Measurements from ENCODE around the gene TAPT1.
"Not testable (repeated sequence)": the region's sequence is repeated elsewhere in the genome, so short reads cannot be mapped to it uniquely, and the experiment has no call there.

The TAPT1 gene

GRCh38 chr4:16206301-16206700 lies 20.0 kb downstream of the TAPT1 start:
- no peaks in the 10 kb centered on the region for H3K27me3 ChIP-seq (ENCODE audit: insufficient read depth, low read length)
- H3K9ac ChIP-seq (ENCODE audit: low read depth, low read length) = no peak overlapping the region
- peaks cover 10% of the 10 kb centered on the region; the same call in 1 of the 2 replicates for H3K4me1 ChIP-seq (ENCODE audit: insufficient read depth, low read length)
- H3K4me3 ChIP-seq (ENCODE audit: low read length) = no peak overlapping the region
- no peaks in the 10 kb centered on the region for H3K36me3 ChIP-seq (ENCODE audit: insufficient read depth, low read depth, low read length)
- H3K27ac ChIP-seq (ENCODE audit: low read length) = no peak overlapping the region
- no peaks in the 10 kb centered on the region for H3K9me3 ChIP-seq (ENCODE audit: insufficient read depth, low read depth, low read length)

GRCh38 chr4:16205298-16206164 lies 20.7 kb downstream of the TAPT1 start:
- H3K27me3 ChIP-seq (ENCODE audit: insufficient read depth, low read length) = no peaks in the 10 kb centered on the region
- no peaks in the 10 kb centered on the region for H3K36me3 ChIP-seq (ENCODE audit: insufficient read depth, low read depth, low read length)
- no peak overlapping the region for H3K9ac ChIP-seq (ENCODE audit: low read depth, low read length)
- H3K4me1 ChIP-seq (ENCODE audit: insufficient read depth, low read length) = peaks cover 10% of the 10 kb centered on the region; the same call in 1 of the 2 replicates
- H3K27ac ChIP-seq (ENCODE audit: low read length) = no peak overlapping the region
- no peaks in the 10 kb centered on the region for H3K9me3 ChIP-seq (ENCODE audit: insufficient read depth, low read depth, low read length)
- H3K4me3 ChIP-seq (ENCODE audit: low read length) = no peak overlapping the region

GRCh38 chr4:16204505-16204904 lies 21.8 kb downstream of the TAPT1 start:
- no peaks in the 10 kb centered on the region for H3K36me3 ChIP-seq (ENCODE audit: insufficient read depth, low read depth, low read length)
- no peaks in the 10 kb centered on the region for H3K9me3 ChIP-seq (ENCODE audit: insufficient read depth, low read depth, low read length)
- no peak overlapping the region for H3K9ac ChIP-seq (ENCODE audit: low read depth, low read length)
- no peak overlapping the region for H3K4me3 ChIP-seq (ENCODE audit: low read length)
- no peak overlapping the region for H3K27ac ChIP-seq (ENCODE audit: low read length)
- peaks cover 10% of the 10 kb centered on the region; the same call in 1 of the 2 replicates for H3K4me1 ChIP-seq (ENCODE audit: insufficient read depth, low read length)
- H3K27me3 ChIP-seq (ENCODE audit: insufficient read depth, low read length) = no peaks in the 10 kb centered on the region

GRCh38 chr4:16203083-16203482 lies 23.2 kb downstream of the TAPT1 start:
- no peak overlapping the region for H3K4me3 ChIP-seq (ENCODE audit: low read length)
- no peaks in the 10 kb centered on the region for H3K27me3 ChIP-seq (ENCODE audit: insufficient read depth, low read length)
- no peaks in the 10 kb centered on the region for H3K36me3 ChIP-seq (ENCODE audit: insufficient read depth, low read depth, low read length)
- H3K9ac ChIP-seq (ENCODE audit: low read depth, low read length) = no peak overlapping the region
- no peaks in the 10 kb centered on the region for H3K9me3 ChIP-seq (ENCODE audit: insufficient read depth, low read depth, low read length)
- no peak overlapping the region for H3K27ac ChIP-seq (ENCODE audit: low read length)
- peaks cover 10% of the 10 kb centered on the region; the same call in 1 of the 2 replicates for H3K4me1 ChIP-seq (ENCODE audit: insufficient read depth, low read length)

- no peaks in the 10 kb centered on the region for H3K27me3 ChIP-seq (ENCODE audit: insufficient read depth, low read length)
- no peaks in the 10 kb centered on the region for H3K36me3 ChIP-seq (ENCODE audit: insufficient read depth, low read depth, low read length)
Measured at GRCh38 chr4:16202598-16202997, 23.7 kb downstream of the TAPT1 start.

GRCh38 chr4:16199093-16199492 lies 27.2 kb downstream of the TAPT1 start:
- no peaks in the 10 kb centered on the region for H3K36me3 ChIP-seq (ENCODE audit: insufficient read depth, low read depth, low read length)
- no peak overlapping the region for H3K27ac ChIP-seq (ENCODE audit: low read length)
- no peak overlapping the region for H3K4me3 ChIP-seq (ENCODE audit: low read length)
- H3K4me1 ChIP-seq (ENCODE audit: insufficient read depth, low read length) = peaks cover 12% of the 10 kb centered on the region
- H3K27me3 ChIP-seq (ENCODE audit: insufficient read depth, low read length) = no peaks in the 10 kb centered on the region
- H3K9ac ChIP-seq (ENCODE audit: low read depth, low read length) = no peak overlapping the region
- no peaks in the 10 kb centered on the region for H3K9me3 ChIP-seq (ENCODE audit: insufficient read depth, low read depth, low read length)

More at GRCh38 chr4:16202598-16202997, 23.7 kb downstream of the TAPT1 start:
- Histone ChIP-seq H3K9ac (ENCODE audit: low read depth, low read length) (no peak overlapping the region), H3K4me1 (ENCODE audit: insufficient read depth, low read length) (peaks cover 10% of the 10 kb centered on the region; the same call in 1 of the 2 replicates), H3K4me3 (ENCODE audit: low read length) (no peak overlapping the region), H3K27ac (ENCODE audit: low read length) (no peak overlapping the region), H3K9me3 (ENCODE audit: insufficient read depth, low read depth, low read length) (no peaks in the 10 kb centered on the region)

GRCh38 chr4:16197876-16198665 lies 28.2 kb downstream of the TAPT1 start:
- no peaks in the 10 kb centered on the region for H3K9me3 ChIP-seq (ENCODE audit: insufficient read depth, low read depth, low read length)
- H3K36me3 ChIP-seq (ENCODE audit: insufficient read depth, low read depth, low read length) = no peaks in the 10 kb centered on the region
- no peak overlapping the region for H3K4me3 ChIP-seq (ENCODE audit: low read length)
- H3K9ac ChIP-seq (ENCODE audit: low read depth, low read length) = no peak overlapping the region
- no peaks in the 10 kb centered on the region for H3K27me3 ChIP-seq (ENCODE audit: insufficient read depth, low read length)
- H3K4me1 ChIP-seq (ENCODE audit: insufficient read depth, low read length) = peaks cover 12% of the 10 kb centered on the region
- no peak overlapping the region for H3K27ac ChIP-seq (ENCODE audit: low read length)

GRCh38 chr4:16196482-16197393 lies 29.5 kb downstream of the TAPT1 start:
- Histone ChIP-seq H3K27ac (ENCODE audit: low read length) (no peak overlapping the region), H3K9ac (ENCODE audit: low read depth, low read length) (no peak overlapping the region), H3K36me3 (ENCODE audit: insufficient read depth, low read depth, low read length) (no peaks in the 10 kb centered on the region), H3K4me3 (ENCODE audit: low read length) (0 out of 2 replicates have a peak overlapping the region, but pooled peaks have one; percentile 10), H3K4me1 (ENCODE audit: insufficient read depth, low read length) (peaks cover 12% of the 10 kb centered on the region), H3K27me3 (ENCODE audit: insufficient read depth, low read length) (no peaks in the 10 kb centered on the region), H3K9me3 (ENCODE audit: insufficient read depth, low read depth, low read length) (no peaks in the 10 kb centered on the region)

GRCh38 chr4:16195209-16195608 lies 31.1 kb downstream of the TAPT1 start:
- Histone ChIP-seq H3K27me3 (ENCODE audit: insufficient read depth, low read length) (no peaks in the 10 kb centered on the region), H3K9me3 (ENCODE audit: insufficient read depth, low read depth, low read length) (no peaks in the 10 kb centered on the region), H3K36me3 (ENCODE audit: insufficient read depth, low read depth, low read length) (peaks cover 8% of the 10 kb centered on the region), H3K4me1 (ENCODE audit: insufficient read depth, low read length) (peaks cover 12% of the 10 kb centered on the region), H3K9ac (ENCODE audit: low read depth, low read length) (no peak overlapping the region), H3K27ac (ENCODE audit: low read length) (no peak overlapping the region), H3K4me3 (ENCODE audit: low read length) (no peak overlapping the region)

GRCh38 chr4:16194798-16195197 lies 31.5 kb downstream of the TAPT1 start:
- not testable (repeated sequence) for H3K27ac ChIP-seq (ENCODE audit: low read length)

GRCh38 chr4:16194214-16194613 lies 32.1 kb downstream of the TAPT1 start:
- Histone ChIP-seq H3K9me3 (ENCODE audit: insufficient read depth, low read depth, low read length) (no peaks in the 10 kb centered on the region), H3K27me3 (ENCODE audit: insufficient read depth, low read length) (no peaks in the 10 kb centered on the region), H3K36me3 (ENCODE audit: insufficient read depth, low read depth, low read length) (peaks cover 13% of the 10 kb centered on the region), H3K9ac (ENCODE audit: low read depth, low read length) (no peak overlapping the region), H3K4me3 (ENCODE audit: low read length) (no peak overlapping the region), H3K4me1 (ENCODE audit: insufficient read depth, low read length) (peaks cover 12% of the 10 kb centered on the region), H3K27ac (ENCODE audit: low read length) (no peak overlapping the region)

More at GRCh38 chr4:16194798-16195197, 31.5 kb downstream of the TAPT1 start:
- H3K27me3 ChIP-seq (ENCODE audit: insufficient read depth, low read length); H3K9me3 ChIP-seq (ENCODE audit: insufficient read depth, low read depth, low read length); H3K4me3 ChIP-seq (ENCODE audit: low read length); H3K36me3 ChIP-seq (ENCODE audit: insufficient read depth, low read depth, low read length); H3K9ac ChIP-seq (ENCODE audit: low read depth, low read length): not testable (repeated sequence)
- H3K4me1 ChIP-seq (ENCODE audit: insufficient read depth, low read length) = peaks cover 12% of the 10 kb centered on the region
